Measurements from ENCODE around the gene TENM3.

The TENM3 gene

GRCh38 chr4:182255441-182256190 is 12.4 kb downstream of the TENM3 start:
- DNase-seq = no peak

- no peak for DNase-seq
Observed at GRCh38 chr4:182257016-182257415, 13.8 kb downstream of the TENM3 start.

- no peak for DNase-seq
Observed at GRCh38 chr4:182257503-182257902, 14.3 kb downstream of the TENM3 start.

GRCh38 chr4:182258441-182259000 is 15.3 kb downstream of the TENM3 start:
- no peak for DNase-seq

GRCh38 chr4:182261651-182262223 is 18.5 kb downstream of the TENM3 start:
- no peak for DNase-seq

- DNase-seq = no peak
Observed at GRCh38 chr4:182263562-182263961, 20.4 kb downstream of the TENM3 start.

- DNase-seq = no peak
Observed at GRCh38 chr4:182264139-182264752, 21.0 kb downstream of the TENM3 start.

- no peak for DNase-seq
Observed at GRCh38 chr4:182265881-182266280, 22.7 kb downstream of the TENM3 start.

GRCh38 chr4:182267048-182267447 is 23.8 kb downstream of the TENM3 start:
- no peak for DNase-seq

- no peak for DNase-seq
Observed at GRCh38 chr4:182268966-182269365, 25.8 kb downstream of the TENM3 start.

GRCh38 chr4:182271731-182272130 is 28.5 kb downstream of the TENM3 start:
- DNase-seq = no peak

- DNase-seq = no peak
Observed at GRCh38 chr4:182272151-182272550, 28.9 kb downstream of the TENM3 start.

GRCh38 chr4:182273191-182273935 is 30.2 kb downstream of the TENM3 start:
- no peak for DNase-seq

- no peak for DNase-seq
Observed at GRCh38 chr4:182276210-182277109, 33.3 kb downstream of the TENM3 start.

- no peak for DNase-seq
Observed at GRCh38 chr4:182277377-182277776, 34.2 kb downstream of the TENM3 start.

- no peak for DNase-seq
Observed at GRCh38 chr4:182278729-182279128, 35.5 kb downstream of the TENM3 start.

- DNase-seq = no peak
Observed at GRCh38 chr4:182280436-182281111, 37.4 kb downstream of the TENM3 start.

- no peak for DNase-seq
Observed at GRCh38 chr4:182286035-182286434, 42.8 kb downstream of the TENM3 start.

- DNase-seq = no peak
Observed at GRCh38 chr4:182286931-182287330, 43.7 kb downstream of the TENM3 start.

- no peak for DNase-seq
Observed at GRCh38 chr4:182288534-182288933, 45.3 kb downstream of the TENM3 start.

- DNase-seq = no peak
Observed at GRCh38 chr4:182289809-182290208, 46.6 kb downstream of the TENM3 start.

- DNase-seq = no peak
Observed at GRCh38 chr4:182291175-182291574, 48.0 kb downstream of the TENM3 start.
